Fibroblast of the conjunctiva (primary cell): ENCODE measurements around the gene EIF2B1.

Experiments used
- DNase-seq: peaks from one replicate; pipeline ENCODE4 v3.0.0-alpha.2; 2010; ENCODE audit warnings: low read depth

Gene EIF2B1

DNA sequence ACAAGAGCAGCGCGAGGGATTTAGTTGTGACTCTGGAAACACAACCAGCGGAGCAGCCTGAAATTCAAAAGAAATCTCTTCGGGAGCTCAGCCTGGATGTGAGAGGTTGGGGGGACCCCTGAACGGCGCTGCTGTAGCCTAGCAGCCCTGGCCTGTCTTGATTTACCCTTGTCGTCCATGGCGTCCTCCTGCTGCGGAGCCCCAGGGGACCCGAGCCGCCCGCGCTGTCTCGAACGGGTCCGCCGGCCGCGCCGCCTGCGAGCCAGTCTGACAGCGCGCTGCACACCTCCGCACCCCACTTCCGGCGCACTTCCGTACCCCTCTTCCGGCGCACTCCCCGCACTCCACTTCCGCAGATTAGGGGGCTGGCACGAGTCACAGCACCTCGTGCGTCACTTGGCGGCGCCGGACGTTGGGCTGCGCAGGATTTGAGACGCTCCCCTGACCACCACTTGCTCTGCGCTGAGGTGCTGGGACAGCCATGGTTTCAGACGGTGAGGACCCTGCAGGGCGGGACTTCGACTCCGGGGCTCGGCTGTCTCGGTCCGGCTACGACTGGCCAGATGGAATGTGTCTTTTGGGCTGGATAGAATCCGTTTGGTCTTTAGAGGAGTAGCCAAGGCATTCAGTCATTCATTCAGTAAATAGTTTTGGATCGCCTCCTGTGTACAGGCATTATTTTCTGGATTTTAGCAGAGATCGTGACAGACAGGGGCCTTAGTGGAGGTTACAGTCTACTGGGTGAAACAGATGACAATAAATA is at the start of gene EIF2B1, which contains the start of gene GTF2H3:
Gene EIF2B1 (minus strand): TSS at position 308 of the 763 bp plus-strand sequence. CDS start 129 bp downstream, at position 179.
Gene GTF2H3 (plus strand): TSS at position 451 of the 763 bp plus-strand sequence. CDS start 31 bp downstream, at position 482.
- peak; percentile 91 for DNase-seq

DNA sequence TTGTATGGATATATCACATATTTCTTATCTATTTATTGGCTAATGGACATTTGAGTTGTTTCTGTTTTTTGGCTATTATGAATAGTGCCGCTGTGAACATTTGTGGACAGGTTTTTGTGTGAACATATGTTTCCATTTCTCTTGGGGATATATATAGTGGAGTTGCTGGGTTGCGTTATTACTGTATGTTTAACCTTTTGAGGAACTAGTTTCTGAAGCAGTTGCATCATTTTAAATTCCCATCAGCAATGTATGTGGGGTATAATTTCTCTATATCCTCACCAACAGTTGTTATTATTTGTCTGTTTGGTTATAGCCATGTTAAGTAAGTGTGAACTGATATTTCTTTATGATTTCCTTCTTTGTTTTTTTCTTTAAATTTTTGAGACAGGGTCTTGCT is 48.1 kb upstream of the EIF2B1 start:
- no peak for DNase-seq

DNA sequence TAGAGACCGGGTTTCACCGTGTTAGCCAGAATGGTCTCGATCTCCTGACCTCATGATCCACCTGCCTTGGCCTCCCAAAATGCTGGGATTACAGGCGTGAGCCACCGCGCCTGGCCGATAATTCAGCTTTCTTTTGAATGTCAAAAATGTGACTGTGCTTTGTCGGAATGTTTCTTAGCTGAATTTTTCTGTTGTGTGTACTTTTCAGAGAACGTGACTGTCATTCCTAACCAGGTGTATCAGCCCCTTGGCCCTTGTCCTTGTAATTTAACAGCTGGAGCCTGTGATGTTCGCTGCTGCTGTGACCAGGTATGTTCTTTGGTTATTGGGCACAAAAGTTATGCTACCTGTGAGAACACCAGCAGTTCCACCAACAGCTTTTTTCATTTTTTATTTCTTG is 45.5 kb upstream of the EIF2B1 start:
- DNase-seq = no peak

DNA sequence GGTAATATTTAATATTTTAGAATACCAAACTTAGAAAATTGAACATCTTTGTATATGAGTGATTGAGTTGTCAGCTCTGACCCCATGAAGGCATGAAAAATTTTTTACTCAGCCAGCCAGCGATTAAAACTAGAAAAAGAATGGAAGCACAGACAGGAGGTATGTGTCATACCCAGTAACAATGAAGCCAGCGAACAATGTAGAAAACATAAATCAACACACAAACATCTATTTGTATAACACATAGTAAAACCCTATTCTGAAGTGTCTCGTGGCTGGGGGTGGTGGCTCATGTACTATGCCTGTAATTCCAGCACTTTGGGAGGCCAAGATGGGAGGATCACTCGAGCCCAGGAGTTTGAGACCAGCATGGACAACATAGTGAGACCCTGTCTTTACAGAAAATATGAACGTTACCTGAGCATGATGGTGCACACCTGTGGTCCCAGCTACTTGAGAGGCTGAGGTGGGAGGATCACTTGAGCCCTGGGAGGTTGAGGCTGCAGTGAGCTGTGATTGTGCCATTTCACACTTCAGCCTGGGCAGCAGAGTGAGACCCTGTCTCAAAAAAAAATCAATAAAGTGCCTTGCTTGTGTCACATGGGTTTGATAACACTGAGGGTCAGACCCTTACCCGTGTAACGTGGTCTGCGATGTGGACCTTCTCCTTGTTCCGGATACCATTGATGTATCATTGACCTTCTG is 43.3 kb upstream of the EIF2B1 start:
- DNase-seq = no peak

DNA sequence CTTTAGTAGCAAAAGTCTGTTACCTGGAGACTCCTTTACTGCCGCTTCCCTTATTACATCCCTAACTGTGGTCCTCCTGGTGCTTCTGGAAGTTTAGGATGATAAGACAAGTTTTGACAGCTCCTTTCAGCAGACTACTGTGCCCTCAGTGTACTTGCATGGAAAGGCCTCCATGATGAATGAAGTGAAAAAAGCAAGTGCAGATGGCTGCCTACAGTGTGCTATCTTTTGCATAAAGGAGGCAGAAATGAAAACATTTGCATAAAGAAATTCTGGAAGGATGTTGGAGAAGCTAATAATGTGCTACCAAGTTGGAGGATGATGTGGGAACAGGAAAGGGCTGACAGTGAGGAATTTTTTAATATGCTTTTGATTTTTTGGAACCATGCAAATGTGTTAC is 42.0 kb upstream of the EIF2B1 start:
- no peak for DNase-seq

DNA sequence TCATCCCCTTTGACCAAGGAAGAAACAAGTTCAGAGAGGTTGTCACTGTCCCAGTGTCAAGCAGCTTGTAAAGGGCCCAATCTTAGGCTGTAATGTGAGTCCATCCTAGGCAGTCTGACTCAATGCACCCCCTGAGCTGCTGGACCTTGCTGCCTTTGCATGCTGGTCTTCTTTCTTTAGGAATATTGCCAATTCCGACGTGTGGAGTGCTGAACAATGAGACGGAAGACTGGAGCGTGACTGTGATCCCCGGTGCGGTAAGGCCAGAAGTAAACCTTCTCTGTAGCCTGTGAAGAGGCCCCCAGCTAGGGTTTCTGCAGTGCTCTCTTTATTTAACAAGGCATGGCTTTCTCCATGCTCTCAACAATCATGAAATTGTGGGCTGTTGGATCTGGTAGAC is 38.4 kb upstream of the EIF2B1 start:
- DNase-seq = no peak

DNA sequence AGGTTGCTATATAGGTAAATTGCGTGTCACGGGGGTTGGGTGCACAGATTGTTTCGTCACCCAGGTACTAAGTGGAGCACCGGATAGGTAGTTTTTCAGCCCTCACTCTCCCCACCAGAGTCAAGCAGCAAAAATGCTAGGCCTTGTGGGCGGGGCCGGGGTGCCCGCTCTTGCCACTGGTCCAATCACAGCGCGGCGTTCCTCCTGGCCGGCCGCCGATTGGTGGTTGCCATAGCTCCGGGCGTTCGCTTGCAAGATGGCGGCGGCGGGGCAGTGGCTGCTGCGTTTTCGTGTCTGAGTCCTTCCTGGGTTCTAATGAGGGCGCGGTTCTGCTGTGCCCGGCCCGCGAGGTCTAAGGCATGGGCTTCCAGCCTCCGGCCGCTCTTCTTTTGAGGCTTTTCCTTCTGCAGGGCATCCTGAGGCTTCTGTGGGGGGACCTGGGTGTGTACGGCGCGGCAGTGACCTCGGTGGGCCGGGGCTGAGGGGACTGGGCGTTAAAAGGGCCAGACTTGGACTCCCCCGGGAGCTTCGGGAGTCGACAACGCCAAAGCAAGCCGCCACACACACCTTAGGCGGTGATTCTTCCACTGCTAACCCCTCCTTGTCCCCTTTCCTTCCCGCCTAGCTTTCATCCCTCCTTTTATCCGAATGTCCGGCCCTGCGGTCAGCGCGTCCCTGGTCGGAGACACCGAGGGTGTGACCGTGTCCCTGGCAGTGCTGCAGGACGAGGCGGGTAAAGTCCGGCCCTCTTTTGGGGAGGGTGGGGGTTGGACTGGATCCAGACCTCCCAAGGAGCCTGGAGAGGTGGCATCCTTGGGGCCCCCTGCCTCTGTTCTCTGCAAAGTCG is 37.6 kb upstream of the EIF2B1 start, which contains the start of gene TCTN2:
Gene TCTN2 (plus strand): TSS at position 232 of the 847 bp plus-strand sequence. CDS start 128 bp downstream, at position 360.
- peak; percentile 83 for DNase-seq

DNA sequence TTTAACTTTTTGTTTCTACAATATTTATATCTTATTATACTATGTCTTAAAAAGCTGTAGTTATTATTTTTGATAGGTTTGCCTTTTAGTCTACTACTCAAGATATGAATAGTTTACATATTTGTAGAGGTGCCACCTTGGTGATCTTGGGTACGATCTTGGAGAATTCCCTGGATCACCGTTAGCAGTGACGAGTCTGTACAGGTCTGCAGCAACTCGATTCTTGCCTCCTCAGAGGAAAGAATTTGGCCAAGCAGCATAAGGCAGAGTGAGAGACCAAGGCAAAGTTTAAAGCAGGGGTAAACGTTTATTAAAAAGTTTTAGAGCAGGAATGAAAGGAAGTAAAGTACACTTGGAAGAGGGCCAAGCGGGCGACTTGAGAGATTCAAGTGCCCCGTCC is 34.3 kb upstream of the EIF2B1 start:
- no peak for DNase-seq

DNA sequence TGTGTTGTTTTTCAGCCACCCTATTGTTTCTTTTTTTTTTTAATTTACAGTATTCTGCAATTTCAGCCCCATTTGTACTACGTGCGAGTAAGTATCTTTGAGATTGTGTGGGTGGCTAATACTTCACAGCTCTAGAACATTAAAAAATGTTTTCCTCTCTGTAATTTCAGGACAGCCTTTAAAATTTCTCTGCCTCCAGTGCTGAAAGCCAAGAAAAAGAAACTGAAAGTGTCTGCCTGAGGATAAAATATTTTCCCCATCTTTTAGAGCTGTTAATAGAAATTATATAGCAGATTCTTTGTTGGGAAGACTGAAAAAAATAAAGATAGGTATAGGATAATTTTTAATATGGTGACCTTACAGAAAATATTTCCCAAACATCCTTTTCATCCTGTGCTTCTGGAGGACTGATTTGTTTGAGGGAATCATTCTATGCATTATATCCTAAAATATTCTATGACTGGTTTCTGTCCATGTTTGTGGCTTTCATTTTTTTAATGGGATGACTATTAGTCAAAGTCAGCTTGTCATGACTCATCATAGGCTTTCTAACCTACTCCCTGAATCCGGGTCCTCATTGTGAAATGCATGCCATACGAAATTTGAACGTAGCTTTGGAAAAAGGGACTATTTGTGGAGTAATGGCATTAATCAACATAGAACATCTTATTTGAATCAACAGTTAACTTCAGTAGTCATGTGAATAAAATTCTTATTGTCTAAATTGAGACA is 26.7 kb upstream of the EIF2B1 start:
- DNase-seq = peak; percentile 77

DNA sequence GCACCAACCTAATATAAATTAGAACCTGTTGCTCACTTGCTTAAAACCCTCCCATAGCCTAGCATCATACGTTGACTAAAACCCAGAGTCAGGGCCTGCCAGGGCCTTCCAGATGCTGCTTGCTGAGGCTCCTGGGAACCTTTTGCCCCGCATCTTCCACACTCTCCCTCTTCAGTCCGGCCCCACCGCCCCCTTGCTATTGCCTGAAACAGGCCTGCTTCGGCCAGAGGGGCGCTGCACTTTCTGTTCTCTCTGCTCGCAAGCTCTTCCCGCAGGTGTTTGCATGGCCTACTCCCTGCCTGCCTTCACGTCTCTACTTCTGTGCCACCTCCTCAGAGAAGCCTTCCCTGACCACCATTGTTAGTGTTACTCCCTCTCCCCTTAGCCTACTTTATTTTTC is 23.7 kb upstream of the EIF2B1 start:
- no peak for DNase-seq

DNA sequence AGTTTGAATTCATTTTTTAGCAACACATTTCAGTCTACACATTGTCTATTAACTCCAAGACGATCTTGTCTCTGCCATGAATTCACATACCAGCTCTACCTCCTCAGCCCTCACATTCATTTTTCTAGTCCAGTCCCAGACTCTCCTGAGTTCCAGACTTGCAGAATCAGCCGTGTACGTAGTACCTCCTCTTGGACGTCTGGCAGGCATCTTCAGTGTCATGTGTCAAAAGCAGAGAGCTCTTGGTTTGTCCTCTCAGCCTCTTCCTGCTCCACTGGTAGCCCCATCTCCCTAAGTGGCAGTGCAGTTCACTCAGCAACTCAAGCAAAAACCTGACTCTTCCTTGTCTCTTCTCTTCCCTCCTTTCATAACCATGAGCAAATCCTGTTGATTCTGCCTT is 22.9 kb upstream of the EIF2B1 start:
- no peak for DNase-seq

DNA sequence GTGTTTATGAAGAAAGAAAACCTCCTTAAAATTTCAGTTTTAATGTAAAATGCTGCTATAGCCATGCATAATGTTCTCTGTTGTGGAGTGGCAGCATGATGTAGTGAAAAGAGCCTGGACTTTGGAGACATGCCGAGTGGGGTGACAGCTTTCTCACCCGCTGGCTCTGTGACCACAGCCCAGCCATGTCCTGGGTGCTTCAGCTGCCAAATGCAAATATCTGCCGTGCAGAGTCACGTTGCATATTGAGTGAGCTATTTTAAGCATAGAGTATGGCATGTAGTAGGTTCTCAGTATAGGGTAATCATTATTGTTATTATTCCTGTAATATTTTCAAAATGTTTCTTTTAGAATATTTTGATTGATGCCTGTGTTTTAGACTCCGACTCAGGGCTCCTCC is 21.9 kb upstream of the EIF2B1 start:
- DNase-seq = no peak

DNA sequence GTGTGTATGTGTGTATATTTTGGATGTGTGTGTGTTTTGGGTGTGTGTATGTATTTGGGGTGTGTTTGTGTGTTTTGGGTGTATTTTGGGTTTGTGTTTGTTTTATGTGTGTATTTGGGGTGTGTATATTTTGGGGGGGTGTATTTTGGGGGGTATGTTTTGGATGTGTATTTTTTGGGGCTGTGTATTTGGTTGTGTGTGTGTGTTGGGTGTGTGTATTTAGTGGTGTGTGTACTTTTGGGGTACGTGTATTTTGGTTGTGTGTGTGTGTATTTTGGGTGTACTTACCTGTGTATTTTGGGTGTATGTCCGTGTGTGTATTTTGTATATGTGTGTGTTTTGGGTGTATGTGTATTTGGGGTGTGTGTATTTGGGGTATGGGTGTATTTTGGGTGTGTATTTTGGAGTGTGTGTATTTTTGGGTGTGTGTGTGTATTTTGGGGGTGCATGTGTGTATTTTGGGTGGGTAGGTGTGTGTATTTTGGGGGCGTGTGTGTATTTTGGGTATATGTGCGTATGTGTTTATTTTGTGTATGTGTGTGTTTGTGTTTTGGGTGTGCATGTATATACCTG is 20.7 kb upstream of the EIF2B1 start:
- no peak for DNase-seq

DNA sequence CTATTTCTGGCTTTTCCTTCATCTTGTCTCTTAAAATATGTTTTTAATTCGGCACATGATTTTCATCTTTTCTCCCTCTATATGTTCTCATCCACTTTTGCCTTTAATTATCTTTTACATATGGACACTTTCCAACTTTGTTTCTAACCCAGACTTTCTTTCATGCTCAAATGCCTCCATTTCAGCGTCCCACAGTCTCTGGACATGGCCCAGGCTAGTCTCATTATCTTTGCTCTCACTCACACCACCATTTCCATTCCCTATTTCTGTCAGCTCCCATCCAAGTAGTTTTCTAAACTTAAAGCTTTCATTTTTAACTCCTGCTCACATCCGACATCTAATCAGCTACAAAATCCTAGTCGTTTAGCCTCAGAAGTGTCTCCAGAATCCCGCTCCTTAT is 14.9 kb upstream of the EIF2B1 start:
- no peak for DNase-seq

DNA sequence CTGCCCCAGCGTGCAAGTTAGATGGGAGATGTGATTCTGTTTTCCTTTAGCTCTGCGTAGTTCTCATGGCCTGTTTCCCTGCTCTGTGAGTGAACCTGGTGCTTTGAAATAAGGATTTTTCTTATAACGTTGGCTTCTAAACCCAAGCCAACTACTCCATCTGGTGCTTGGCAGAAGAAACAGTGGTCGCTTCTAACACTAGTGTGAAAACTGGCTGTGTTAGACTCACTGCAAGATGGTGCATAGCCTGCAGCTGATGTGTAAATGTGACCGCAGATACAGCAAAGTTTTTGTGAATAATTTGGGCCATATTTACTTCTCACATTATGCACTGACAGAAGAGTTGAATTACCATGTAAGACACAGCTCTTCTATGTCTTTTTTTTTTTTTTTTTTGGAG is 12.4 kb upstream of the EIF2B1 start:
- DNase-seq = no peak

DNA sequence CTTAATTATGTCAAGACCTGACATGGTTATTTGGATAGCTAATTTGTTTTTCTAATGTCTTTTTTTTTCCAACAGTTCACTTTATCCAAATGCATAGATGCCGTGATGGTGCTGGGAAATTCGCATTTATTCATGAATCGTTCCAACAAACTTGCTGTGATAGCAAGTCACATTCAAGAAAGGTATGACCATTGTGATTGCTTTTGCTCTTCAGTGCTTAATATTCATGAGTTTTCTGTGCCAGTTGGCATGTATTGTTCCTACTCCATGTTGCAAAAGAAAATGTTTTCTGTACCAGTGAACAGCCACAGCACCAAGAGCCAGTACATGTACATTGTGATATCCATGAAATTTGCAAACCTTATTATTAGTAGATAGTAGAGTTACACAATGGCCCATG is 11.9 kb upstream of the EIF2B1 start:
- no peak for DNase-seq

DNA sequence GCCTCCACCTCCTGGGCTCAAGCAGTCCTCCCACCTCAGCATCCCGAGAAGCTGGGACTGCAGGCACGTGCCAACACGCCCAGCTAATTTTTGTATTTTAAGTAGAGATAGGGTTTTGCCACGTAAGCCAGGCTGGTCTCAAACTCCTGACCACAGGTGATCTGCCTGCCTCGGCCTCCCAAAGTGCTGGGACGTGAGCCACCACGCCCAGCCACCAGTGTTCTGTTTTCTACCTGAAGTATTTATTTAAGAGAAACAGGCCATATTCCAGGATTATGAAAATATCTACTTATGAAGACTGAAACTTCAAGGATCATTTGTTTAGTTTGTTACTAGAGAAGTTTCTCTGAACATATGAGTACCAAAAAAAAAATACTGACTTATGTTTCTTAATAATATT is 10.4 kb upstream of the EIF2B1 start:
- DNase-seq = no peak

DNA sequence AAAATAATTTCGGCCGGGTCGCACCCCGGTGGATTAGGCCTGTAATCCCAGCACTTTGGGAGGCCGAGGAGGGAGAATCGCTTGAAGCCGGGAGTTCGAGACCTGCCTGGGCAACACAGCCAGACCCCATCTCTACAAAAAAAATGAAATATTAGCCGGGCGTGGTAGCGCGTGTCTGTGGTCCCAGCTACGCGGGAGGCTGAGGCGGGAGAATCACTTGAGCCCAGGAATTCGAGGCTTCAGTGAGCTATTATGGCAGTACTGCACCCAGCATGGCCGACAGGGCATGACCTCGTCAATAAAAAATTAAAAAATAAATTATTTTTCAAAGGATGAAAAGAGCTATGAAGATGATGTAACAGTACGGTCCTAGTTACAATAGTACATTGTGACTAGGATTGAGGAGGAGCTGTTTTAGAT is 666 bp upstream of the EIF2B1 start:
- no peak for DNase-seq

DNA sequence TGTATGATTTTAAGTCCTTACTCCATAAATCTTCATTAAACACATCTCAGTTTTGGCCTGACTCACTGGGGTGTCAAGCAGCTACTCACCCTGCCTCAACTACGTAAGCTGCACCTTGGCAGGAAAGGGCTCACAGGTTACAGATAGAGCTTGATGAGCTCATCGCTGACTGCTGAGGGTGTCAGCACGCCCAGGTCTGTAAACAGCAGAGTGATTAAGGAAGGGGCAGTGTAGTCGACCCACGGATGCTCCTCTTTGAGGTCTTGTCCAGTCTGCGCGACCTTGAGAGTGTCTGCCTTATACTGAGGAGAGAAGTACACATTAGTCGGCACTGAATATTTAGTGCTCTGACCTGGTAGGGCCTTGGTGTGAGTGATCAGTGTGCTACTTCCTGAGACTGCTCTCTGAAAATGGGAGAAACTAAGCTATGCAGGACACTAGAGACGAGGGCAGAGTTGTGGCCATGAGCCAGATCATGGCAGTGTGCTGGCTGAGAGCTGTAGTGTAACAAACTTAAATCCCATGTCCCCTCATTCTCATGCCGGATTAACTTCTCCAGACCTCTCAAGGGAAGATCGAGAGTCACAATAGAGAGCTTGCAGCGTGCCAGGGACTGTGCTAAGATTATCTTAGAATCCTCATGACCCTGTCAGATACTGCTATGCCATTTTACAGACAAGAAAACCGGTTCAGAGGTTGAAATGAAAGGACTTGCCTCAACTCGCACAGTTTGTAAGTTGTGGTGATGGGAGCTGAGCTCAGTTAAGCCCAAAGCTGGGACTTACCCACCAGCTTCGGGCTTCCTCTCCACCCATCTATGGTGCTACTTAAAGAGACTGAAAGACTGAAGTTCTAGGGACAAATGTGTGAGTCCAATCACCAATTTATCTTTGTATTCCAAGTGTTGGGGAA is 11.6 kb downstream of the EIF2B1 start:
- no peak for DNase-seq

DNA sequence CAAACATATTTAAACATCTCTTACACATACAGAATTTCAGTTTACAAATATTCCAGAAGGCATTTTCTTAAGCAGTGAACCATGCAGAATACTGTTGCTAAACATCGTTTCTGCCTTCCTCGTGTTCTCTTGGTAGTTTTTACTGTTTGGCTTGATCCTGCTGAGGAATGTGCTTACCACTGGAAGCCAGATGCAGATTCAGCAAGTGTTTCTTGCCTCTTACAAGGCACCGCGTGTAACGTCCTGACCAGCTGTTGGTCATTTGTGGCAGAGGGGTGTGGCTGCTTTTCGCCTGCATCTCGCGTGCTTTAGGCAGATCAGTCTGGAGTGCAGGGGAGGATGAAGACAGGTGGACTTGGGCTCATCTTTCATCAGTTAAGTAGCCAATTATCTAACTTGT is 12.4 kb downstream of the EIF2B1 start:
- DNase-seq = no peak
